ENCODE measurements around the gene PRSS48. TPM values are rescaled to one million over a fixed set of nuclear protein-coding genes. Genes with fewer than 3 reads are reported as not detected.
"Not testable (repeated sequence)": the region's sequence is repeated elsewhere in the genome, so short reads cannot be mapped to it uniquely, and the experiment has no call there.

PRSS48 gene, protein sequence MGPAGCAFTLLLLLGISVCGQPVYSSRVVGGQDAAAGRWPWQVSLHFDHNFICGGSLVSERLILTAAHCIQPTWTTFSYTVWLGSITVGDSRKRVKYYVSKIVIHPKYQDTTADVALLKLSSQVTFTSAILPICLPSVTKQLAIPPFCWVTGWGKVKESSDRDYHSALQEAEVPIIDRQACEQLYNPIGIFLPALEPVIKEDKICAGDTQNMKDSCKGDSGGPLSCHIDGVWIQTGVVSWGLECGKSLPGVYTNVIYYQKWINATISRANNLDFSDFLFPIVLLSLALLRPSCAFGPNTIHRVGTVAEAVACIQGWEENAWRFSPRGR
- not detected for polyA plus RNA-seq (ENCODE audit: insufficient read length)

DNA sequence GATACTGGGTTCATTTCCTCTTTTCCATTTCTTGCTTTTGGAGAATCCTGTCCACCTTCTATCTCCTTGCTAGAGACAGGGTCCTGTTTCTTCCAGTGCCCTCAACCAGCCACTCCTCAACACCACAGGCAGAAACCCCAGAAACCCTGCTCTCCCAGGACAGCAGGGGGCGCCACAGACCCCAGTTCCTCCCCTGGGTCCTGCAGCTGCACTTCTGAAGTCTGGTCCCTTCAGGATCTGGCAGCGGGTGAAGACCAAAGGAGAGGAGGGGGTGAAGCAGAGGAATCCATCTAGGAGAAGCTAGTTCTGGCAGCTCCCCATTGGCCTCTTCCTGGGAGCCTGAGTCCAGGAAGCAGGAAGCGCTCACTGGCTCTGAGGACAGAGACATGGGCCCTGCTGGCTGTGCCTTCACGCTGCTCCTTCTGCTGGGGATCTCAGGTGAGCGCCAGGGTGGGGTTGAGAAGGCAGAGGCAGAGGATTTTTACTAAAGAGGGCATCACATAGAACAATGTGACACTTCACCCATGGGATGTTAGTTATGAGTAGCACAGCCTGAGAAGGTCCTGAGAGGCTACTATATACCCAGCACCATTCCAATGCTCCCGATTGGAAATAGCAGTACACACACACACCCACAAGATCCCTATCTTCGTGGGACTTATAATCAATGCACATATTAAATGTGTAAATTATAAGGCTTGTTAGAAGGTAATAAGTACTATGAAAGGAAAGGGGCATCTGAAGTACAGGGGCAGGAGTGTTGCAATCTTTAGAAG, at the start of gene PRSS48:
Gene PRSS48, plus strand, starts transcription at position 375 of the 776 bp plus-strand sequence. Its CDS starts 12 bp downstream, at position 387.
- DNase-seq, result no peak

DNA sequence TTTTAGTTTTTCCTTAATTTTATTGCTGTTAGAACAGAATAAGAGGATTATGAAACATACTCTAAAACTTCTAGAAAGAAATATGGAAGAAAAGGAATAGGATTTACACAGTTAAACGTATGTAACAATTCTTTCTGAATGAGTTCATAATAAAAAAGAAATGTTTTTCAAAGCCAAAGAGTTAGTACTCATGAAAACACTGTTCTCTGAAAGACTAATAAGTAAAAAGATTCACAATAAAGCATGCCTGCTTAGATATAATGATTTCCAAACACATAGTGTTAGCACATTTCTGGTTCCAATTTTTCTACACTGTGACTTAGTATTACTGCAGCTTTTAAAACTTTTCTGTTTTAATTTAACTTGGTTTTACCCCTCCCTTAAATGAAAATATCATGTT, 49.8 kb upstream of the PRSS48 start:
- no peak for DNase-seq

DNA sequence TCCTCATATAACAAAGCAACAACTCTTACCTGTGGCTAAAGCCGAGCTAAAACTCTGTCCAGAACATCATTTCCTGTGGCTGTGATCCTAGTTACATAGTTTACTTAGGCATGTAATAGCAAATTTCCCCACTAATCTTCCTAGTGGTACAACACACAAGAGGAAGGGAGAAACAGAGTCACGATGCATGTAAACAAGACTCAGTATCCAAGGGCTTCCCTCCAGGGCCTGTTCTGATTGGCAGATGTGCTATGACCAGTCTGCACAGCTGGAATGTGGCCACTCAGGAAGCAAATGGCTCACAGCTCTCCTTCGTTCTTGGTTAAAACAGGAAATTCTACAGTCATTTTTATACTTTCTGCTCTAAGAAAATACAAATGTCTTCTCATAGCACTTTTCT, 49.2 kb upstream of the PRSS48 start:
- DNase-seq, result peak; percentile 88

DNA sequence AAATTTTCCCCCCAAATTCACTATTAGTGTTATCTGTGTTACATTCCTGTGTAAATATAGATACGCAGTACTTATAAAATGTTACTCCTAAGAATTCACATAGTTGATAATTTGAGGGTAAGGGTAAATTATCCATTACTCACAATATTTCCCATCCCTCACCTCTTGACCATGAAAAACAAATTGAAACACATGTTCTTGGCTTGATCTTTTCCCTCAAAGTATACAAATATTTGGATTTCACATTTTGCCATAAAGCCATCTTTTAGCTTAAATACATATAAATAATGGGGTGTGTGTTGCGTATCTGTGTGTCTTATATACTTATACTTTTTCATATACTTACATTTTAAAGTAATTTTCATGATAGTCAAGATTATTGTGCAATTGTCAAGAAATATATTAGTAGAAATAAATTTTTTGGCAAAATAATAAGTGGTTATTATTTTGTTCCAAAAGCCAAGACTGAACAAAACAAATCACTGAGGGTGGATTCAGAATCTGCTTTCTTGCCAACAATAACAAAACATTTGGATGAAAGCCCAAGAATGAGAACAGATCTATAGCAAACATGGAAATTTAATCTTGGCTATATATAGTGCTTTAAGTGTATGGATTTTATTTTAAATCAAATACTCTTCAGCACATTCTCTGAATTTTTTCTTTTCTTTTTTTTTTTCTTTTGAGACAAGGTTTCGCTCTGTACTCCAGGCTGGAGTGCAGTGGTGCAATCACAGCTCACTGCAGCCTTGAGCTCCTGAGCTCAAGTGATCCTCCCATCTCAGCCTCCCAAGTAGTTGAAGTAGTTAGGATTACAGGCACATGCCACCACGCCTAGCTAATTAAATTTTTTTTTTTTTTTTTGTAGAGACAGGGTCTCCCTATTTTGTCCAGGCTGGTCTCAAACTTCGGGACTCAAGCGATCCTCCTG, 48.5 kb upstream of the PRSS48 start:
- peak; percentile 66 for DNase-seq

DNA sequence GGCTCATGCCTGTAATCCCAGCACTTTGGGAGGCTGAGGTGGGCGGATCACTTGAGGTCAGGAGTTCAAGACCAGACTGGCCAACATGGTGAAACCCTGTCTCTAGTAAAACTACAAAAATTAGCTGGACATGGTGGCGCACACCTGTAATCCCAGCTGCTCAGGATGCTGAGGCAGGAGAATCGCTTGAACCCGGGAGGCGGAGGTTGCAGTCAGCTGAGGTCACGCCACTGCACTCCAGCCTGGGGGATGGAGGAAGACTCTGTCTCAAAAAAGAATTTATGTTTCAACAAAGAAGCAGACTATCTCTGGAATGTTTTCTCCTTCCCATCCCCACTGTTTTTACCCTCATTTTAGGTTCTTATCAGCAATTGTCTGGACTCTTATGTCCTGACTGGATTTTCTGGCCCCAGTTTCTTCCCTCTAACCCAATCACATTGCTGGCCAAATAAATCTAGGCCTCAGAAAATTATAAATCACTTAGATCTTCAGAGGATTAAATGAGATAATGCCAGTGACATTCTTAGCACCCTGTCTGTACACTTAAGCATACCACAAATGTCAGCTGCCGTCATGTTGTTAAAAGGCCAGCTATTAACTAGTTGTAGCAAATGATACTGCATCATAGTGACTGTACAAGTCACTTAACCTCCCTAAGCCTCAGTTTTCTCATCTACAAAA, 44.9 kb upstream of the PRSS48 start:
- DNase-seq, result no peak

DNA sequence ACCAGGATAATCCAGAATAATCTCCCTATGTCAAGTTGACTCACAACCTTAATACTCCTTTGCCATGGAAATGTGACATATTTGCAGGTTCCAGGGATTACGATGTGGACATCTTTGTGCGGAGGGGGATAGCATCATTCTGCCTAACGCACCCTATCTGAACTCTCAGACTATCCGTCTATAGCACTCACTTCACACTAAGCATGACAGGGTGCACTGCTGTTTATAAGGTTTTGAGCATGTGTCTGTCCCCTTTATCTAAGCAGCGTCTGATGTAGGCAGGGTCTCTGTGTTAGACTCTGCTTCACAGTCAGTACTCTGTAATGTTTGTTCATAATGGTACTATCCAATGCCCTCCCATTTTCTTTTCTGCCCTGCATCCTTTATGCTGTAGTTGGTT, 43.4 kb upstream of the PRSS48 start:
- DNase-seq, result no peak

DNA sequence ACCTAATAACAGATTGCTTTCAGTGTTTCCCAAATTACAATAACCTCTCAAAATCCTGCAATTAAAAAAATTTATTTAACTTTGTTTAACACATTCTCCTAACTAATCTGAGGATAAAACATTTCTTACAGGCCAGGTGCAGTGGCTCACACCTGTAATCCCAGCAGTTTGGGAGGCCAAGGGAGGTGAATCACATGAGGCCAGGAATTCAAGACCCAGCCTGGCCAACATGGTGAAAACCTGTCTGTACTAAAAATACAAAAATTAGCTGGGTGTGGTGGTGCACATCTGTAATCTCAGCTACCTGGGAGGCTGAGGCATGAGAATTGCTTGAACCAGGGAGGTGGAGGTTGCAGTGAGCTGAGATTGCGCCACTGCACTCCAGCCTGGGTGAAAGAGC, 41.6 kb upstream of the PRSS48 start:
- not testable (repeated sequence) for DNase-seq

DNA sequence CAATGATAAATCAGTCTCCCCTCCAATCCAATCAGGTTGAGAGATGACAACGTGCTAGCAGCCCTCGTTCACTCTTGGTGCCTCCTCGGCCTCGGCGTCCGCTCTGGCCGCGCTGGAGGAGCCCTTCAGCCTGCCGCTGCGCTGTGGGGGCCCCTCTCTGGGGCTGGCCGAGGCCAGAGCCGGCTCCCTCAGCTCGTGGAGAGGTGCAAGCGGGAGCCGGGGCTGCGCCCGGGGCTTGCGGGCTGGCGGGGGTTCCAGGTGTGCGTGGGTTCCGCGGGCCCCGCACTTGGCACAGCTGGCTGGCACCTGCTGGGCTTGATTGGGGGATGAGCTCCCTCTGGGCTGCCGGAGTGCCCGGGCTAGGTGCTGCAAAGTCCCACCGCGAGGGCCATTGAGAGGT, 40.9 kb upstream of the PRSS48 start:
- no peak for DNase-seq

DNA sequence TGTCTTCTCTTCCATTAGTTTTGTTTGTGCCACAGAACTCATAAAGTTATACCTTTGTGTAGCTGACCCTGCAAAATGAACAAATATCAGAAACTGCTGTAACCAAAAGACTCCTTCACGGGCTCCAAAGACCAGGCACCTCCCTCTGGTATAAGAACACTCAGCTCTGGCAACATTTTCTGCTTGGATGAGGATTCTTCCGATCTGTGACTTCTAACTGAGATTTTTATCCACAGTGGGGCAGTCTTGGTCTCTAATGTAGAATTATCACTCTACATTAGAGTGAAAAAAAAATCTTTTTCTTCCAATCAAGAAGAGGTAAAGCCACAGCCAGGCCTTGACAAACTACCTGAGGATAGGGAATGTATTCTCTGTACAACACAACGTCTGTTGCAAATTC, 38.5 kb upstream of the PRSS48 start:
- peak; percentile 42 for DNase-seq

DNA sequence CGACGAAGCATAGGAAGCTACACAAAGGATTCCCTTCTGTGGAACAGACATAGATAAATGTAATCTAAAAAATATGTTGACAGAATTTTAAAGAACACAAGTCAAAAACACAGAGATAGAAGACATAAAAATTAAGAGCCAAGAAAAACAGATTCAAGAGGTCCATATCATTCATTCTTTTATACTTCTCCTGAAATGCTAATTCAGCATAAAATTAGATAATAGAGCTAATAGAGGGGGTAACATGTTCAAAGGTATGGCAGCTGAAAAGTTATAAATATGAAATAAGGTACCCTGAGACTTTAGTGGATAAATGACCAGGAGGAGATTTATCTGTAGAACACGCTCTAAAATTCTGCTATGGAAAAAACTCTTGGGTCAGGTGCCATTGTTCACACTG, 37.4 kb upstream of the PRSS48 start:
- no peak for DNase-seq

DNA sequence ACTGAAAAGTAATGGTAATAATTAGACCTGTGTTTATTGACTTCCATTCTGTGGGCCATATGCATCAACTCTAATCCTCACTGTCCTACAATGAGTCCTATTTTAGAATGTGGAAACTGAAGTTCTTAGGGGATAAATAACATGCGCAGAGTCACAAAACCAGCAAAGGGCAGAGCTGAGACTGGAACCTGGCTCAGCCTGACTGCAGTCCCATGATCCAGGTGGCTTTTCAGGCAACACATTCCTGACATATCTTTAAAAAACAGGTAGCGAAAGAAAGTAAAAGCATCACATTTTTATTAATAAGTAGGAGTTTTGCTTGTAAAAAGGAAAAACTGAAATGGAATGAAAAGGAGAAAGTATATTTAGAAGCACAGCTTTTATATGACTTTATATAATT, 34.7 kb upstream of the PRSS48 start:
- DNase-seq, result no peak

DNA sequence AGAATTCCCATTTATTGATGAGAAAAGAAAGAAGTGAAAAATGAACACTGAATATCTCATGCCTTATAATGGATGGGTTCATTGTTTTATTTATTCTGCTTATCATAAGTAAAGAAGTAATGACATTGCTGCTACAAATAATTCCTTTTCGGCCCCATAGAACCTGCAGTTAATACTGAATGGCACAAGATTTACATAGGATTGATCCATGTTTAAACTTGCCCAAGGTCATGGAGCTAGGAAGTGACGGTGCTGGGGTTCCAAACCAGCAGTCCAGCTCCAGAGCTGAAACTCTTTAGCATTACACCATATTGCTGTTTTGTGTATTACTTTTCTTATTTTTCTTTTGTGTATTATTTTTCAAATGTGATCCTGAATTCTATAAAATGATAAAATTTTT, 30.2 kb upstream of the PRSS48 start:
- DNase-seq, result no peak

DNA sequence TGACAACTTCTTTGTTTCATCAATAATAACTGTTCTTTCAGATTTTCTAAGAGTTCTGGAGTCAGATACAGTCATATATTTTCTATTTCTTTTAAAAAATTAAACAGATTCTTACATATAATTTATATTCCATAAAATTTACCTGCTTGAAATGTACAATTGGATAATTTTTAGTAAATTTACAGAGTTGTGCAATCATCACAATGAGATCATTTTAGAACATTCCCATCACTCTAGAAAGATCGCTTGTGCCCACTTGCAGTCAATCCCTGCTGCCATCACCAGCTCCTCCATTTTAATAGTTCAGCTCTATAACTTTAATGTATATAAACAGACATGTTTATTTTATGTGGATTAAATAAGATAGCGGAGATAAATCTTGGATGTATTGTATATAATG, 29.6 kb upstream of the PRSS48 start:
- DNase-seq, result no peak

DNA sequence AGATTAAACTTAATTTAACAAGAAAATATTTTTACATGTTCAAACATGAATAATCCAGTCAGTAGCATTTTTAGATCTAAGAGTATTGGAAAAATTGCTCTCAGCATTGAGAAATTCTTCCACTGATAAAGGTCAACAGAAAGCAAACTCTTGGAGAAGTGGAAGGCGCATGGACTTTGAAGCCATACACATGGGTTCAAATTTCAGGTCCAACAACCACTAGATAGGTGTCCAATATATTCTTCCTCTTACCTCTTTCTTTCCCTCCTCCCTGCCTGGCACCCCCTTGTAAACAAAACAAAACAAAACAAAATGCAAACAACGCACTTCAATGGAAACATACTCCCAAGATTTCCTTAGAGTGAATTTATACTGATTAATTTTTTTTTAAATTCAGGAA, 28.4 kb upstream of the PRSS48 start:
- DNase-seq, result no peak

DNA sequence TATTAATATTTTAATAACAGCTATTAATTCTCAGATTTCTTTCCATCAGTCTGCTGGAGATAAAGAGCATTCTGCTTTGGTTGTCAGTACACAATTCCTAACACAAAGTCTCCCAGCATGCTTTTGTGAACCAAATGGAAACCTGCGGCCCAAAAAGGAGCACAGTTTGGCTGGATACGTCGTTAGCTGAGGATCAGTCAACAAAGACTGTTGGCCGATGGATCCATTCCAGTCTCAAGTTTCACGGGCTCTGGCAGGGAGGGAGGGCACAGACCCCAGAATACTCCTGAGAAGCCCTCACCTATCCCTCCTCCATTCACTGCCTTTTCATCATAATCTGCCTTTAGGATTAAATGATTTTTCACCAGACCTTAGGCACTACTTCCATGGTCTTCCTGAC, 26.3 kb upstream of the PRSS48 start:
- DNase-seq, result no peak

DNA sequence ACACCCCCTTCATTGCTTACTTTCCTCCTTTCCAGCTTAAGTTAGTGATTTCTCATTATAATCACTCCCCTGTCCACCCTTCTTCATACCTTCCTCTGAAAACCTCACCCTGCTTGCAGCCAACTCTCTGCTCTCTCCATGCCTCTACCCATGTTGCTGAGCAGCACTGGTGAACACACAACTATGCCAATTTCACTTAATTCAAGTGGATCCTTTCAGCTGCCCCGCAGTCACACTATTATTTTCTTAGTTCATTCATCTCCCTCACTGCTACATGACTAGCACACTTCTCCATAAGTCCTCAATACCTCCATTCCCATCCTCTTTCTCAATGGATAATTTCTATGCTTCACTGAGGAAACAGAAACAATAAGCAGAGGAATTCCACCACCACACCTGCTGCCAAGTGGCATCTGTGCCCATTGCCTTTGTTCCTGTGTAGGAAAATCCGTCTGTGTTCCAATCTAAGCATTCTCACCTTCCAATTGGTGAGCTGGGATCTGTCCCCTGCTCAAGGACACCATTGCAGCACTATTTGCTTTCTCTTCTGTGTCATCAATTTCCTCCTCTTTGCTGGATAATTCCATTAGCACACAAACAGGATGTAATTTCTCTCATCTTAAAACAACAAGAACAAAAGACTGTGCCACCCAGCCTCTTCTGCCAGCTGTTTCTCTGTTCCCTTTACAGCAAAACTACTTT, 25.2 kb upstream of the PRSS48 start:
- DNase-seq, result no peak

DNA sequence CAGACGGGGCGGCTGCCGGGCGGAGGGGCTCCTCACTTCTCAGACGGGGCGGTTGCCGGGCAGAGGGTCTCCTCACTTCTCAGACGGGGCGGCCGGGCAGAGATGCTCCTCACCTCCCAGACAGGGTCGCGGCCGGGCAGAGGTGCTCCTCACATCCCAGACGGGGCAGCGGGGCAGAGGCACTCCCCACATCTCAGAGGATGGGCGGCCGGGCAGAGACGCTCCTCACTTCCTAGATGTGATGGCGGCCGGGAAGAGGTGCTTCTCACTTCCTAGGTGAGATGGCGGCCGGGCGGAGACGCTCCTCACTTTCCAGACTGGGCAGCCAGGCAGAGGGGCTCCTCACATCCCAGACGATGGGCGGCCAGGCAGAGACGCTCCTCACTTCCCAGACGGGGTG, 21.7 kb upstream of the PRSS48 start:
- DNase-seq, result not testable (repeated sequence)

DNA sequence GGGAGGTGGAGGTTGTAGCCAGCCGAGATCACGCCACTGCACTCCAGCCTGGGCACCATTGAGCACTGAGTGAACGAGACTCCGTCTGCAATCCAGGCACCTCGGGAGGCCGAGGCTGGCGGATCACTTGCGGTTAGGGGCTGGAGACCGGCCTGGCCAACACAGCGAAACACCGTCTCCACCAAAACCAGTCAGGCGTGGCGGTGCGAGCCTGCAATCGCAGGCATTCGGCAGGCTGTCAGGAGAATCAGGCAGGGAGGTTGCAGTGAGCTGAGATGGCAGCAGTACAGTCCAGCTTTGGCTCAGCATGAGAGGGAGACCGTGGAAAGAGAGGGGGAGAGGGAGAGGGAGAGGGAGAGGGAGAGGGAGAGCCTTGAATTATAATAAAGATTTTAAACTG, 21.3 kb upstream of the PRSS48 start:
- DNase-seq, result not testable (repeated sequence)

DNA sequence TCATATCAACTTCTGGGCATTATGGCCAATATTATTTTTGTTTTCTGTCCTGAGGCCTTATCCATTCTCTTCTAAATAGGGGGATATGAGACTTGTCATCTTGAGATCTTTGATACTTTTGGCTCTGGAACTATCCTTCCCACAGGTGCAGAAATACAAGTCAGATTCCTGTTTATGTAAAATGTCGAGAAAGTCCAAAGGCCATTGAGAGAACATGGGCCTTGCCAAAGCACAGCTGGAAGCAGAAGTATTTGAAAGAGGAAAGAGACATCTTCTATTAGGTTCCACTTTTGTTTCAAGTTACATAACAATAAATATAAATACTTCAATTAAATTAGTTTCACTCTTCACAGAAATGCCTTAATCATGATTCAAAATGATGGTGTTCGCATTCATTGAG, 20.8 kb upstream of the PRSS48 start:
- no peak for DNase-seq

DNA sequence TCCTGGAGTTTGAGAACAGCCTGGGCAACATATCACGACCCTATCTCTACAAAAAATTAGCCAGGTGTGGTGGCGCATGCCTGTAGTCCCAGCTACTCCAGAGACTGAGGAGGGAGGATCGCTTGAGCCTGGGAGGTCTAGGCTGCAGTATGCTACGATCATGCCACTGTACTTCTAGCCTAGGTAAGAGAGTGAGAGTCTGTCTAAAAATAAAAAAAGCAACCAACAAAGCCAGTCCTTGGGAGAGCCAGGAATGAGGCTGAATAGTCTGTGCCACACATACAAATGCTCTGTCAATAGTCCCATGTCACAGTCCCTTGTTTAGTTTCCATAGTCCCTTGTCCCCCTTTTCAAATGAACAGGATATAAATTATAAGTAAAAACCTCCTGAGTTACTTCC, 19.3 kb upstream of the PRSS48 start:
- no peak for DNase-seq

DNA sequence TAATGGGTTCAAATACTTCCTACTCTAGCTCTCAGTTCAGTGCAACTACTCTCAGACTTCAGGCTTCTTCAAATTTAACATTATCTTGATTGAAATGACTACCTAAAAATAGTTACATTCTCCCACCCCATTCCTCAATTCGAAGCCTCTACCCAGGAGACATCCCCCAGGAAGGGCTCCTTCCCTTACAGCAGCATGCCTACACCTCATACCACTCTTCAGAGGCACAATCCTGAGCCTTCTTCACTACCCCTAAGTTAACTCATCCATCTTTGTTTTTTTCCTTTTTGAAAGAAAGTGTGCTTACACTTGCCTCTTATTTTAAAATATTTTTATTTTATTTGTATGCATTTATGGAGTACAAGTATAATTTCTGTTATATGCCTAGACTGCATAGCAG, 17.2 kb upstream of the PRSS48 start:
- no peak for DNase-seq

DNA sequence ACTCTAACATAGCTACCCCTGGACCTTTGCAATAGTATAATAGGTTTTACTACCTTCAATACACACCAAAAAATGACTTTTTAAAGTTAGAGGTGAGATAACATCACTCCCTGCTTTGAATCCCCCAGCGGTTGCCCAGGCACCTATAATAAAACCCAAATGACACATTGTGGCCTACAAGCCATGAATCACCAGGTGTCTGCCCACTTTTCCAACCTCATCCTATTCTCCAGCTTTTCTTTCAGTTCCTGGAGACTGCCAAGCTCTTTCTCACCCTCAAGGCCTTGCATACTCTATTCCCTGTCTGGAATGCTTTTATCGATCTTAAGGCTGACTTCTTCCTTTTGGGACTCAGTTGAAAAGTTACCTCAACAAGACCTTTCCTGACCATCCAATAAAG, 16.4 kb upstream of the PRSS48 start:
- no peak for DNase-seq

Data from hindlimb muscle (tissue), 1 donor.